SK-N-SH (cell line): ENCODE data around the gene PTPRK. TPM values are rescaled to one million over a fixed set of nuclear protein-coding genes. Genes with fewer than 3 reads are reported as not detected.

Source experiments
- CTCF ChIA-PET: fragments of 300-600, 350-600 bp; formaldehyde crosslinking; extraction: SDS; loops from one replicate; lab custom pipeline; 2021; lab: Yijun Ruan, JAX
- POLR2A ChIA-PET: fragments of 350-600 bp; sonication (Branson Sonifier 250); formaldehyde crosslinking; extraction: SDS; loops from one replicate; lab custom pipeline; 2020; ENCODE audit warnings: antibody characterized with exemption, inconsistent platforms; lab: Yijun Ruan, JAX
- DNase-seq: peaks from one replicate; pipeline ENCODE4 v3.0.0; 2012
- H2AFZ ChIP-seq: fragments of 200-600 bp; sonication (generic); 2 replicates; pipeline ENCODE4 v1.8.1; 2016; ENCODE audit warnings: antibody characterized with exemption, mild to moderate bottlenecking, low read depth
- H3F3A ChIP-seq: fragments of 200-600 bp; sonication (generic); replicated peaks from 2 replicates; pipeline ENCODE3; 2016; ENCODE audit warnings: antibody characterized with exemption, mild to moderate bottlenecking; ENCODE audit not compliant: insufficient read depth
- H3K27ac ChIP-seq, 2 experiments: fragments of 200-500 bp in 1 of 2; fragments of 200-600 bp in 1 of 2; sonication (Bioruptor generic) in 1 of 2; sonication (generic), shearing (Covaris generic) in 1 of 2; 2 replicates each; pipeline versions ENCODE4 v1.5.1 to v1.6.1; 2014 to 2016; ENCODE audit warnings: low read depth in 2 of 2, inconsistent platforms in 1 of 2, low read length in 1 of 2, mild to moderate bottlenecking in 1 of 2, mixed read lengths in 1 of 2
- H3K27me3 ChIP-seq: fragments of 200-600 bp; sonication (generic), shearing (Covaris generic); 2 replicates; pipeline ENCODE4 v1.6.1; 2016; ENCODE audit warnings: mixed run types; ENCODE audit not compliant: insufficient read depth
- H3K36me3 ChIP-seq, 2 experiments: fragments of 200-500 bp in 1 of 2; fragments of 200-600 bp in 1 of 2; sonication (Bioruptor generic) in 1 of 2; sonication (generic) in 1 of 2; replicated peaks in 1 of 2; 2 replicates each; pipeline versions ENCODE3 to v1.5.1; 2014 to 2016; ENCODE audit warnings: low read length in 1 of 2, mild to moderate bottlenecking in 1 of 2; ENCODE audit not compliant: insufficient read depth in 2 of 2, control insufficient read depth in 1 of 2
- H3K4me1 ChIP-seq, 2 experiments: fragments of 200-500 bp in 1 of 2; fragments of 200-600 bp in 1 of 2; sonication (Bioruptor generic) in 1 of 2; sonication (generic), shearing (Covaris generic) in 1 of 2; 2 replicates each; pipeline versions ENCODE4 v1.5.1 to v1.6.1; 2014 to 2016; ENCODE audit warnings: low read depth in 1 of 2, low read length in 1 of 2, mixed run types in 1 of 2; ENCODE audit not compliant: insufficient read depth in 2 of 2, control insufficient read depth in 1 of 2
- H3K4me2 ChIP-seq: fragments of 200-600 bp; sonication (generic), shearing (Covaris generic); 2 replicates; pipeline ENCODE4 v1.6.1; 2017; ENCODE audit warnings: mixed run types
- H3K4me3 ChIP-seq, 2 experiments: fragments of 200-500 bp in 1 of 2; fragments of 200-600 bp in 1 of 2; sonication (Bioruptor generic) in 1 of 2; sonication (generic), shearing (Covaris generic) in 1 of 2; 2 replicates each; pipeline versions ENCODE4 v1.5.1 to v1.8.1; 2014 to 2016; ENCODE audit warnings: low read depth in 2 of 2, inconsistent platforms in 1 of 2, low read length in 1 of 2, mild to moderate bottlenecking in 1 of 2, mixed read lengths in 1 of 2, moderate library complexity in 1 of 2
- H3K79me2 ChIP-seq: fragments of 200-600 bp; sonication (generic); 2 replicates; pipeline ENCODE4 v1.8.1; 2017; ENCODE audit warnings: mild to moderate bottlenecking; ENCODE audit not compliant: insufficient read depth
- H3K9ac ChIP-seq: fragments of 200-600 bp; sonication (generic); 2 replicates; pipeline ENCODE4 v1.6.1; 2017; ENCODE audit warnings: mixed run types
- H3K9me2 ChIP-seq: fragments of 200-600 bp; sonication (generic); 2 replicates; pipeline ENCODE4 v1.6.1; 2017; ENCODE audit warnings: mixed run types
- H3K9me3 ChIP-seq: fragments of 200-600 bp; sonication (generic); 2 replicates; pipeline ENCODE4 v1.6.1; 2017; ENCODE audit warnings: mixed run types, mild to moderate bottlenecking, moderate library complexity
- H4K20me1 ChIP-seq: fragments of 200-600 bp; sonication (generic); 2 replicates; pipeline ENCODE4 v1.6.1; 2017; ENCODE audit warnings: mild to moderate bottlenecking, mixed run types; ENCODE audit not compliant: insufficient read depth
- CHD2 ChIP-seq: fragments of 150-350 bp; IDR thresholded peaks from 2 replicates; pipeline ENCODE4 v1.6.1; 2018; ENCODE audit warnings: low read length; ENCODE audit not compliant: partially characterized antibody
- CTCF ChIP-seq: fragments of 200-600 bp; sonication (generic); IDR thresholded peaks from 2 replicates; pipeline ENCODE4 v1.6.1; 2017; ENCODE audit warnings: antibody characterized with exemption, mild to moderate bottlenecking, moderate library complexity
- ELF1 ChIP-seq: IDR thresholded peaks from 2 replicates; pipeline ENCODE4 v1.4.0; 2012
- FOXJ3 ChIP-seq: sonication (generic); formaldehyde crosslinking; IDR thresholded peaks from 2 replicates; pipeline ENCODE4 v1.5.1; 2020; ENCODE audit warnings: mild to moderate bottlenecking, missing genetic modification reagents
- GABPA ChIP-seq: IDR thresholded peaks from 2 replicates; pipeline ENCODE4 v1.4.0; 2012; ENCODE audit warnings: low read depth, mild to moderate bottlenecking
- IRF3 ChIP-seq: fragments of 150-350 bp; IDR thresholded peaks from 2 replicates; pipeline ENCODE4 v1.6.1; 2016; ENCODE audit warnings: mild to moderate bottlenecking, low read depth, low read length
- JUND ChIP-seq: IDR thresholded peaks from 2 replicates; pipeline ENCODE4 v1.4.0; 2012
- MEF2A ChIP-seq: IDR thresholded peaks from 2 replicates; pipeline ENCODE4 v1.4.0; 2012; ENCODE audit warnings: low read depth, borderline replicate concordance
- MXI1 ChIP-seq: IDR thresholded peaks from 2 replicates; pipeline ENCODE4 v1.6.1; 2012; ENCODE audit warnings: mild to moderate bottlenecking, low read depth, low read length, improper control_type of control experiment
- NRF1 ChIP-seq: IDR thresholded peaks from 2 replicates; pipeline ENCODE4 v1.6.1; 2012; ENCODE audit warnings: low read depth, mild to moderate bottlenecking, low read length
- POLR2AphosphoS5 ChIP-seq: IDR thresholded peaks from 2 replicates; pipeline ENCODE4 v1.6.1; 2012; ENCODE audit warnings: low read depth, low read length
- REST ChIP-seq: IDR thresholded peaks from 2 replicates; pipeline ENCODE4 v1.6.1; 2012; ENCODE audit warnings: mild to moderate bottlenecking, low read depth, low read length, moderate library complexity
- RFX5 ChIP-seq: IDR thresholded peaks from 2 replicates; pipeline ENCODE4 v1.6.1; 2012; ENCODE audit warnings: mild to moderate bottlenecking, improper control_type of control experiment, low read length
- SIN3A ChIP-seq: IDR thresholded peaks from 2 replicates; pipeline ENCODE4 v1.6.1; 2012; ENCODE audit warnings: low read depth, mild to moderate bottlenecking, low read length, moderate library complexity, borderline replicate concordance
- SMC3 ChIP-seq: IDR thresholded peaks from 2 replicates; pipeline ENCODE4 v1.6.1; 2012; ENCODE audit warnings: low read depth, low read length, improper control_type of control experiment
- TCF12 ChIP-seq: IDR thresholded peaks from 2 replicates; pipeline ENCODE4 v1.4.0; 2012
- TEAD4 ChIP-seq: IDR thresholded peaks from 2 replicates; pipeline ENCODE4 v1.4.0; 2012; ENCODE audit warnings: mild to moderate bottlenecking, borderline replicate concordance; ENCODE audit not compliant: insufficient read depth
- USF1 ChIP-seq: IDR thresholded peaks from 2 replicates; pipeline ENCODE4 v1.4.0; 2012; ENCODE audit warnings: low read depth, borderline replicate concordance
- USF2 ChIP-seq: fragments of 150-350 bp; IDR thresholded peaks from 2 replicates; pipeline ENCODE4 v1.6.1; 2017; ENCODE audit warnings: antibody characterized with exemption, low read length, low read depth, borderline replicate concordance
- YY1 ChIP-seq: IDR thresholded peaks from 2 replicates; pipeline ENCODE4 v1.4.0; 2012; ENCODE audit warnings: low read depth, mild to moderate bottlenecking
- WGBS: methylation state at CpG from one replicate; pipeline ENCODE4 v1.1.6; 2017; ENCODE audit warnings: low lambda C conversion rate; 5-methylcytosine and 5-hydroxymethylcytosine counted together
- polyA plus RNA-seq, 3 experiments: library from polyadenylated mRNA; depleted of rRNA; stranded (reverse); fragments of >200 nt; gene quantifications; 2 replicates each; pipeline ENCODE4 v1.2.3, GENCODE V29; 2012

Gene PTPRK
- polyA plus RNA-seq, 1 of the 3 experiments (the other 2 are of a cell fraction): 9.5 TPM

GRCh38 chr6:128117916-128118315 lies 402.5 kb downstream of the PTPRK start:
- Histone ChIP-seq H3K4me2 (no peak overlapping the region), H3K27ac (no peak overlapping the region), H3K4me1 (no peaks in the 10 kb centered on the region; a peak in 1 of 4 replicates), H3K9me3 (no peaks in the 10 kb centered on the region), H4K20me1 (no peaks in the 10 kb centered on the region), H3K36me3 (no peaks in the 10 kb centered on the region), H3F3A (peaks cover 4% of the 10 kb centered on the region), H3K9me2 (no peaks in the 10 kb centered on the region), H3K79me2 (no peaks in the 10 kb centered on the region), H3K27me3 (no peaks in the 10 kb centered on the region), H2AFZ (no peak overlapping the region), H3K9ac (no peak overlapping the region), H3K4me3 (no peak overlapping the region)
- DNase-seq: no peak
- WGBS: 76% methylated on average over 3 of the region's 3 CpGs
- TF ChIP-seq GABPA (no peak), SIN3A (no peak), MEF2A (no peak), USF1 (no peak), CTCF (no peak), USF2 (no peak), NRF1 (no peak), ELF1 (no peak), REST (no peak), JUND (no peak), POLR2AphosphoS5 (no peak), TCF12 (no peak), IRF3 (no peak), YY1 (no peak), CHD2 (no peak), SMC3 (no peak), TEAD4 (no peak), FOXJ3 (CRISPR knock-in tag) (no peak), RFX5 (no peak), MXI1 (no peak)
- CTCF ChIA-PET: interaction anchor here (1.5 kb wide), 1 partner anchor 10 kb away, joined by 3 read pairs; no protein-coding TSS in a partner anchor
- POLR2A ChIA-PET: no interaction called here
